ENCODE measurements around the gene GOLGA6L25. TPM values are rescaled to one million over a fixed set of nuclear protein-coding genes. Genes with fewer than 3 reads are reported as not detected.

Gene GOLGA6L25
- total RNA-seq, 1 experiment from 2014 or later = not detected

Other genes with a start within 250 kb of the GOLGA6L25 start
- 69.7 TPM for gene HERC2, start 231.4 kb upstream of the GOLGA6L25 start, total RNA-seq (2021; ENCODE audit: unreplicated experiment)
- not detected for gene GOLGA6L24, start 195.5 kb upstream of the GOLGA6L25 start, total RNA-seq (2021; ENCODE audit: unreplicated experiment)
- gene GOLGA8F, start 174.9 kb upstream of the GOLGA6L25 start, total RNA-seq (2021; ENCODE audit: unreplicated experiment) = not detected
- gene GOLGA8G, start 20.6 kb upstream of the GOLGA6L25 start, total RNA-seq (2021; ENCODE audit: unreplicated experiment) = not detected
- gene GOLGA8M, start 158.9 kb downstream of the GOLGA6L25 start, total RNA-seq (2021; ENCODE audit: unreplicated experiment) = 0.87 TPM